ENCODE data around the gene ART5. TPM values are rescaled to one million over a fixed set of nuclear protein-coding genes. Genes with fewer than 3 reads are reported as not detected.
"Not testable (repeated sequence)": the region's sequence is repeated elsewhere in the genome, so short reads cannot be mapped to it uniquely, and the experiment has no call there.

The ART5 gene
- total and polyA plus RNA-seq, 7 donors: 0.17 to 0.82 TPM; not detected in 5

- no peak overlapping the region for H3K27ac ChIP-seq
- 79 to 89% methylated on average over 2 of the region's 2 CpGs for WGBS, 2 donors
- DNase-seq: no peak
- H3K9me3 ChIP-seq: no peaks in the 10 kb centered on the region
- peaks cover 0 to 8% (median 0%) of the 10 kb centered on the region in 4 donors for H3K36me3 ChIP-seq
- intact Hi-C loops (cut with DNase I): no loop called here
- no peak overlapping the region for H3K4me3 ChIP-seq
- H3K27me3 ChIP-seq: no peaks in the 10 kb centered on the region
- no peaks in the 10 kb centered on the region for H3K4me1 ChIP-seq
- TF ChIP-seq CTCF (IDR thresholded peaks at IDR 0.05) (no peak), POLR2AphosphoS5 (IDR thresholded peaks at IDR 0.05) (no peak), POLR2A (IDR thresholded peaks at IDR 0.05) (no peak), EP300 (IDR thresholded peaks at IDR 0.05) (no peak)
Measured at GRCh38 chr11:3660960-3661359, 19.2 kb upstream of the ART5 start.

GRCh38 chr11:3659595-3660515 lies 18.1 kb upstream of the ART5 start:
- Histone ChIP-seq H3K36me3 (no peaks in the 10 kb centered on the region), H3K4me3 (no peak overlapping the region), H3K9me3 (no peaks in the 10 kb centered on the region), H3K4me1 (no peaks in the 10 kb centered on the region), H3K27ac (no peak overlapping the region), H3K27me3 (no peaks in the 10 kb centered on the region)
- intact Hi-C loops (cut with DNase I): no loop called here
- 84 to 92% methylated on average over 33 of the region's 33 CpGs for WGBS, 2 donors
- DNase-seq: no peak
- no peak for TF ChIP-seq POLR2A (IDR thresholded peaks at IDR 0.05)
- TF ChIP-seq POLR2AphosphoS5 (IDR thresholded peaks at IDR 0.05): no peak
- TF ChIP-seq EP300 (IDR thresholded peaks at IDR 0.05): no peak
- no peak for TF ChIP-seq CTCF (IDR thresholded peaks at IDR 0.05)

- Histone ChIP-seq H3K27me3 (no peaks in the 10 kb centered on the region), H3K36me3 (no peaks in the 10 kb centered on the region), H3K4me1 (no peaks in the 10 kb centered on the region), H3K27ac (no peak overlapping the region), H3K4me3 (no peak overlapping the region), H3K9me3 (no peaks in the 10 kb centered on the region)
- no peak for TF ChIP-seq CTCF (IDR thresholded peaks at IDR 0.05)
- no peak for TF ChIP-seq POLR2AphosphoS5 (IDR thresholded peaks at IDR 0.05)
- TF ChIP-seq EP300 (IDR thresholded peaks at IDR 0.05): no peak
- no peak for TF ChIP-seq POLR2A (IDR thresholded peaks at IDR 0.05)
- intact Hi-C loops (cut with DNase I): no loop called here
- 91 to 92% methylated on average over 8 of the region's 8 CpGs for WGBS, 2 donors
- DNase-seq: no peak
Measured at GRCh38 chr11:3658252-3658651, 16.5 kb upstream of the ART5 start.

GRCh38 chr11:3657331-3657730 lies 15.5 kb upstream of the ART5 start:
- H3K4me1 ChIP-seq; H3K4me3 ChIP-seq; intact Hi-C loops (cut with DNase I); H3K9me3 ChIP-seq; H3K36me3 ChIP-seq; H3K27me3 ChIP-seq; H3K27ac ChIP-seq; DNase-seq: not testable (repeated sequence)
- 70 to 84% methylated on average over 5 of the region's 5 CpGs for WGBS, 2 donors

- WGBS, 2 donors: 91 to 94% methylated on average over 3 of the region's 3 CpGs
- intact Hi-C loops (cut with DNase I): no loop called here
Measured at GRCh38 chr11:3655547-3655946, 13.8 kb upstream of the ART5 start.

GRCh38 chr11:3652514-3652913 lies 10.7 kb upstream of the ART5 start:
- H3K36me3 ChIP-seq; H3K27me3 ChIP-seq; H3K27ac ChIP-seq; H3K4me1 ChIP-seq; H3K9me3 ChIP-seq; intact Hi-C loops (cut with DNase I); DNase-seq; H3K4me3 ChIP-seq: not testable (repeated sequence)
- 85 to 96% methylated on average over 2 of the region's 3 CpGs for WGBS, 2 donors

More at GRCh38 chr11:3655547-3655946, 13.8 kb upstream of the ART5 start:
- no peak overlapping the region for H3K27ac ChIP-seq
- H3K4me3 ChIP-seq: no peak overlapping the region
- TF ChIP-seq EP300 (IDR thresholded peaks at IDR 0.05) (no peak), POLR2AphosphoS5 (IDR thresholded peaks at IDR 0.05) (no peak), POLR2A (IDR thresholded peaks at IDR 0.05) (no peak), CTCF (IDR thresholded peaks at IDR 0.05) (no peak)
- H3K36me3 ChIP-seq: no peaks in the 10 kb centered on the region
- H3K27me3 ChIP-seq: no peaks in the 10 kb centered on the region
- no peaks in the 10 kb centered on the region for H3K4me1 ChIP-seq
- DNase-seq: no peak
- no peaks in the 10 kb centered on the region for H3K9me3 ChIP-seq

- H3K4me1 ChIP-seq; DNase-seq; H3K27me3 ChIP-seq; H3K4me3 ChIP-seq; H3K9me3 ChIP-seq; H3K36me3 ChIP-seq; intact Hi-C loops (cut with DNase I); H3K27ac ChIP-seq: not testable (repeated sequence)
- WGBS, 2 donors: 11 to 49% methylated on average over 9 of the region's 9 CpGs
Measured at GRCh38 chr11:3649374-3649773, 7.6 kb upstream of the ART5 start.

GRCh38 chr11:3648843-3649242 lies 7.1 kb upstream of the ART5 start:
- H3K4me3 ChIP-seq; H3K36me3 ChIP-seq; H3K27me3 ChIP-seq; H3K4me1 ChIP-seq; DNase-seq; H3K27ac ChIP-seq; intact Hi-C loops (cut with DNase I); H3K9me3 ChIP-seq: not testable (repeated sequence)
- 35 to 75% methylated on average over 13 of the region's 13 CpGs for WGBS, 2 donors

Measured in sigmoid colon (tissue), 7 donors.